Transverse colon (tissue), 4 donors: ENCODE measurements around the gene CTNNA1.

ENCODE experiments used
- CTCF ChIP-seq, 5 experiments: fragments of 200-600 bp in 3 of 5; fragments of 450-650 bp in 2 of 5; sonication (generic) in 3 of 5; IDR thresholded peaks; 1 replicate in 2 of 5; 2 replicates in 3 of 5; pipeline ENCODE4 v1.5.1; 2016 to 2017; ENCODE audit warnings: antibody characterized with exemption in 5 of 5, inconsistent platforms in 3 of 5, mild to moderate bottlenecking in 2 of 5, moderate library complexity in 1 of 5
- POLR2A ChIP-seq: fragments of 450-650 bp; IDR thresholded peaks from one replicate; pipeline ENCODE4 v1.6.1; 2016; ENCODE audit warnings: antibody characterized with exemption, mild to moderate bottlenecking, moderate library complexity
- POLR2AphosphoS5 ChIP-seq, 3 donors: sonication (generic); formaldehyde crosslinking; IDR thresholded peaks; one replicate each; pipeline ENCODE4 v1.6.1; 2016; ENCODE audit warnings: antibody characterized with exemption in 3 of 3

DNA sequence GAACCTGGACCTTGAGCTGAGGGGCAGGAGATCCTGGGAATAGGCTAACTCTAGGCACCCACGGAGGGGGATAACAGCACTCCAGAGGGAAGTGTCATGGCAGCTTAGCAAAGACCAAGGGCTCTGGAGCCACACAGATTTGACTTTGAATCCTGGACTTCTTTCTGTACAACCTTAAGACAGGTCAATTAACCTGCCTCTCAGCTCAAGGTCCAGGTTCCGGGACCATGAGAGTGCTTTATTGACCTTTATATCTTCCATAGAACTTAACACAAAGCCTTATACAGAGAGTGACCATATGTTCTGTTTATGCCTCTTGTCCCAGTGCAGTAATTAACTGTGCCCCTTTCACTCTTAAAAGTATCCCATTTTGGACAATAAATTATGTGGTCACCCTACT is 212.4 kb downstream of the CTNNA1 start:
- TF ChIP-seq CTCF (IDR thresholded peaks at IDR 0.05) (no peak), POLR2AphosphoS5 (IDR thresholded peaks at IDR 0.05) (no peak), POLR2A (no peak)
